Measurements from ENCODE around the gene IP6K3.

IP6K3 gene

GRCh38 chr6:33672808-33673207 lies 73.9 kb downstream of the IP6K3 start:
- DNase-seq (ENCODE audit: low read depth): no peak

- no peak for DNase-seq (ENCODE audit: low read depth)
Observed at GRCh38 chr6:33671744-33672072, 75.0 kb downstream of the IP6K3 start.

Data from activated gamma-delta T cell treated with anti-CD3 and anti-CD28 coated beads, Interleukin-2, amount 50 U/mL, for 16 hours (primary cell).